GM18951 (cell line): ENCODE data around the gene TMEM231.
"Not testable (repeated sequence)": the region's sequence is repeated elsewhere in the genome, so short reads cannot be mapped to it uniquely, and the experiment has no call there.

Source experiments
- POLR2A ChIP-seq: IDR thresholded peaks from 4 replicates; pipeline ENCODE4 v1.6.1; 2011; ENCODE audit warnings: mild to moderate bottlenecking; ENCODE audit not compliant: insufficient read length, insufficient read depth; ENCODE audit errors: extremely low read depth
- in situ Hi-C: fragments of 300-500 bp; cut with MboI; formaldehyde crosslinking; loops from one replicate; pipeline ENCODE4 v1.12.0; 2022; ENCODE audit warnings: low sequenced_read_pairs, mixed read lengths, inconsistent platforms; ENCODE audit not compliant: unreplicated experiment

Gene TMEM231

DNA sequence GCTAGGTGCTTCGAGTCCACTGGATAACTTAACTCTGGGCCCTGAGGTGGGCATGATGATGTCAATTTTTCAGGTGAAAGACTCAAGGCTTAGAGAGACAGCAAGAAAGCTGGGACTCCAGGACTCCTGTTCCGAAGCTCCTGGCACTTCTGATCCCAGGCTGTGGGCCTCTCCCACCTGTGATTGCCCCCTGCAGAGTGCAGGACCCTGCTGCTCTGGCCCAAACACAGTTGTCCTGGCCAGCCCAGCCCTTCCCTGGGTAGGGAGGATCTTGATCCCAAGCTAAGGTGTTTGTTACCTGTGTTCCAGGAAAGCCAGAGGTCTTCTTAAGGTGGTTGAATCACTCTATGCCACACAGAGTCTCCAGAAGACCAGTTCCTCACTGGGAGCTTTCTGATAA is 23.3 kb downstream of the TMEM231 start:
- in situ Hi-C loops, result no loop called here
- TF ChIP-seq POLR2A, result no peak

DNA sequence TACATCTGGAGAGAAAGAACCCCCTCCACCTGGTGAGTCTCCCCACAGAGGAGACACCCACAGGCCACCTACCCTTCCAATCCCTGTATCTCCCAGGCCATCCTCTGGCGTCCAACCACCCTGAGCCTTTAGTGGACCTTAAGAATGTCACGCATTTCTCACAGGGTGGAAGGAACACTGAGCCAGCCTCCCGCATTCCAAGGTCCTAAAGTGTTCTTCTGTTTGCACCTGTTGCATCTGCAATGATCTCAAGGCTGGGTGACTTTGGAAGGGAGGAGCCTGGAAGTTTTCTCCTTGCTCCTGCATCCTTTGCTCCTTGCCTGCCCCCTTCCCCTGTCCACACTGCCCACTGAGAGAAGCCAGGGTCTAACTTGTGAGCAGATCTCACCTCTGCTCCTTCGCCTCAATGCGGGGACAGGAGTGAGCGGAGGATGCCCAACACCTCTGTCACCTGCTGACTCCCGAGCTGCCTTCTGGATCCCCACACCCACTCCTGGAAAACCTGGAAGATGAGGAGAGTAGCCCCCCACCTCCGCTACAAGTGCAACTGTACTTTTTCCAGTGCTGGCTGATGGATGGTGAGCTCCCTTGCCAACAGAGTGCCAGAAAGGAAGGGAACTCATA is 23.8 kb downstream of the TMEM231 start:
- in situ Hi-C loops, result no loop called here

DNA sequence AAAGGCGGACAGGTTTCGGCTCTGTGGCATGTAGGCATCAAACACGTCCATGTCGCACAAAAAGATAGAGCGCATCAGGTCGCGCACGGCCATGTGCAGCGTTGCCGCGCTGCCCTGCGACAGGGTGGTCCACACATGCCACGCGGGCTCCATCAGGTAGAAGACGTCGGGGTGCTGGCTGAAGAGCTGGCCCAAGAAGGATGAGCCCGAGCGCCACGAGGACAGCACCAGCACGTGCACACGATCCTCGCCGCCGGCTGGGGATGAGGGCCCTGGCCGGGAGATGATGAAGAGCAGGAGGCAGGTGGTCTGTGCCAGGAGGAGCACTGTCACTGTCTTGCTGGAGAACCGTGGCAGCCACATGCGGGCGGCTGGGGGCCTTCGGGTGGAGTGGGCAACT is 26.1 kb downstream of the TMEM231 start:
- in situ Hi-C loops, result no loop called here
- TF ChIP-seq POLR2A, result no peak

More for the DNA sequence above, 23.8 kb downstream of the TMEM231 start:
- TF ChIP-seq POLR2A, result no peak

- TF ChIP-seq POLR2A, result no peak
- in situ Hi-C loops, result no loop called here
Measured at GRCh38 chr16:75529056-75529905, 26.8 kb downstream of the TMEM231 start.

- in situ Hi-C loops, result no loop called here
Measured at GRCh38 chr16:75527825-75528299, 28.2 kb downstream of the TMEM231 start.

DNA sequence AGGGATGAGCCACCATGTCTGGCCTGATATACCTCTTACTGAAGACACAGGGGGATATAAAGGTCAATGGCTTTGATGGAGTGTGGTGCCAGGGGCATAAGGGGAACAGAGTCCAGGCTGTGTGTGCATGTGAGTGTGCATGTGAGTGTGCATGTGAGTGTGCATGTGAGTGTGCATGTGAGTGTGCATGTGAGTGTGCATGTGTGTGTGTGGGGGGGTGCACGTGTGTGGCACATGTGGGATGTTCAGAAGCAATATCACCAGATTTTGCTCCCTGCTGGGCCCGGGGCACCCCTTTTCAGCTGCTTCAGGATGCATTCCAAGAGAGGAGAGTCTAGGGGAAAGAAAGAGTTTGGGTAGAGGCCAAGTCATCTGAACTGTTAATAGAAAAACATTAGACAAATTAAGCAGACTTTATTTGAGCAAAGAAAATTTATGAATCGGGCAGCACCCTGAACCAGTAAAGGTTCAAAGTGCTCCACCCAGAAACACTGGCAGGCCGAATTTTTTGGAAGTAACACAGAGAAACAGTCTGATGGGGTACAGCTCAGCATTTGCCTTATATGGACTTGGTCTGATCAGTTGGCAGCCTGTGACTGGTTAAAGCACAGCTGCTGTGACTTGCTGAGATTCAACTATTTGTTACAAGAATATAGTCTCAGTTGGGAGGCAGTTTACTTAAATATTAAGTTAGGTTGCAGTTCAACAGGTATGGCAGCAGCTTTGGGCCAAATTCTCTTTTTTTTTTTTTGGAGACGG is 29.8 kb downstream of the TMEM231 start:
- in situ Hi-C loops, result no loop called here
- TF ChIP-seq POLR2A, result no peak

More at GRCh38 chr16:75527825-75528299, 28.2 kb downstream of the TMEM231 start:
- no peak for TF ChIP-seq POLR2A

DNA sequence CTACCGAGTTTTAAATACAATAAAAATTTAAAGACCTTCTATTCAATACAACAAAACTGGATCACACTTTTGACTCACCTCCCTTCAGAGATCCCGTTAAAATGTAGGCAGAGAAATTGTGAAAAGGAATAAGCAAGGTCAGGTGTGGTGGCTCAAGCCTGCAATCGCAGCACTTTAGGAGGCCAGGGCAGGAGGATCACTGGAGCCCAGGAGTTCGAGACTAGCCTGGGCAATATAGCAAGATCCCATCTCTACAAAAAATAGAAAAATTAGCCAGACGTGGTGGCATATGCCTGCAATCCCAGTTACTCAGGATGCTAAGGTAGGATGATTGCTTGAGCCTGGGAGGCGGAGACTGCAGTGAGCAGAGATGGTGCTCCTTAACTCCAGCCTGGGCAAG is 36.9 kb downstream of the TMEM231 start:
- in situ Hi-C loops, result no loop called here
- no peak for TF ChIP-seq POLR2A

- in situ Hi-C loops, result not testable (repeated sequence)
Measured at GRCh38 chr16:75516189-75516966, 39.7 kb downstream of the TMEM231 start.

DNA sequence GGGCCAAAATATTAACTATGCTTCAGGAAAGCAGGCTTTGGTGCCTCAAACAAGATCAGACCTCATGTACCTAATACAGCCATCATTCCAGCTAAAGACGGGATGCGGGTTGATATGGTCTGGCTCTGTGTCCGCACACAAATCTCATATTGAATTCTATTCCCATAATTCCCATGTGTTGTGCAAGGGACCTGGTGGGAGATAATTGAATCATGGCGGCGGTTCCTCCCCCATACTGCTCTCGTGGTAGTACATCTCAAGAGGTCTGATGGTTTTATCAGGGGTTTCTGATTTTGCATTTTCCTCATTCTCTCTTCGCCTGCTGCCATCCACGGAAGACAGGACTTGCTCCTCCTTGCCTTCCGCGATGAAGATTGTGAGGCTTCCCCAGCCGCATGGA is 41.8 kb downstream of the TMEM231 start:
- TF ChIP-seq POLR2A, result no peak
- in situ Hi-C loops, result no loop called here

- no peak for TF ChIP-seq POLR2A
- in situ Hi-C loops, result no loop called here
Measured at GRCh38 chr16:75506574-75506973, 49.5 kb downstream of the TMEM231 start.

- no peak for TF ChIP-seq POLR2A
- in situ Hi-C loops, result no loop called here
Measured at GRCh38 chr16:75506107-75506506, 49.9 kb downstream of the TMEM231 start.

DNA sequence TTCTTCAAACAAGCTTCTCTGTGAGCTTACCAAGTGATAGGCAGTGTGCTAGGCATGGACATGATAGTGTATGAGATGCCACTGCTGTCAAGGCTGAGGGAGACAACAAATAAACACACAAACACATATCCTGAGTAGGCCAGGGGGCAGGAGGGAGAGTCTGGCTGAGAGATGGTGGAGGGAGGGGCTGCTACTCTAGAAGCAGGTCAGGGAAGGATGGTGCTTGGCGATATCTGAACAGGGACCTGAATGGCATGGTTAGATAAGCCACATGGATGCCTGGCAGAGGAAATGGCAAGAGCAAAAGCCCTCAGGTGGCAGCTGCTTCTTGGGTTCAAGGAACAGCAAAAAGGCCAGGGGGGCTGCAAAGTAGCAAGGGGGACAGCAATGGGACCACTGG is 52.3 kb downstream of the TMEM231 start:
- no peak for TF ChIP-seq POLR2A
- in situ Hi-C loops, result no loop called here

DNA sequence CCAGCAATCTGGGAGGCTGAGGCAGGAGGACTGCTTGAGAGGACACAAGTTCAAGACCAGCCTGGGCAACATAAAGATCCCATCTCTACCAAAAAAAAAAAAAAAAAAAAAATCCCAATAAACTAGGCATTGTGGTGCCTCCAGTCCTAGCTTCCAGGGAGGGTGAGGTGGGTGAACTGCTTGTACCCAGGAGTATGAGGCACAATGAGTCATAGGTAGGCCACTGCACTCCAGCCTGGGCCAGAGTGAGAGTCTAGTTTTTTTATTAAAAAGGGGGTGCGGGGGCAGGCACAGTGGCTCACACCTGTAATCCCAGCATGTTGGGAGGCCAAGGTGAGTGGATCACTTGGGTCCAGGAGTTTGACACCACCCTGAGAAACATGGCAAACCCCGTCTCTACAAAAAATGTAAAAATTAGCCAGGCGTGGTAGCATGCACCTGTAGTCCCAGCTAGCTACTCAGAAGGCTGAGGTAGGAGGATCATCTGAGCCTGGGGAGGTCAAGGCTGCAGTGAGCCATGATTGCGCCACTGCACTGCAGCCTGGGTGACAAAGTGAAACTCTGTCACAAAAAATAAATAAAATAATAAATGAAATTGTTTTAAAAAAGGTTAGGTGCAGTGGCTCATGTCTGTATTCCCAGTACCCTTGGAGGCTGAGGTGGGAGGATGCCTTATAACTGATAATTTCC is 53.0 kb downstream of the TMEM231 start:
- in situ Hi-C loops, result no loop called here
- no peak for TF ChIP-seq POLR2A

GRCh38 chr16:75501820-75502219 is 54.2 kb downstream of the TMEM231 start:
- in situ Hi-C loops, result not testable (repeated sequence)
